ENCODE data around the gene POLDIP2. TPM values are rescaled to one million over a fixed set of nuclear protein-coding genes. Genes with fewer than 3 reads are reported as not detected.

The POLDIP2 gene
- total RNA-seq, 1 donor from 2014 or later: 82.2 TPM

GRCh38 chr17:28368306-28368831, 11.0 kb upstream of the POLDIP2 start:
- intact Hi-C loops (cut with DNase I): no loop called here
- Histone ChIP-seq H3K27ac (no peak overlapping the region), H3K4me1 (peaks cover 12% of the 10 kb centered on the region in 2 donors), H3K9me3 (no peaks in the 10 kb centered on the region), H3K36me3 (peaks cover 5 to 13% of the 10 kb centered on the region in 2 donors), H3K27me3 (no peaks in the 10 kb centered on the region), H3K4me3 (no peak overlapping the region)
- TF ChIP-seq CTCF (IDR thresholded peaks at IDR 0.05): no peak
- DNase-seq (ENCODE audit: low spot score in 2 of 2): no peak

- intact Hi-C loops (cut with DNase I): no loop called here
- Histone ChIP-seq H3K9me3 (no peaks in the 10 kb centered on the region), H3K4me1 (peaks cover 7 to 8% of the 10 kb centered on the region in 2 donors), H3K4me3 (no peak overlapping the region), H3K27me3 (no peaks in the 10 kb centered on the region), H3K27ac (no peak overlapping the region), H3K36me3 (peaks cover 11 to 19% of the 10 kb centered on the region in 2 donors)
- no peak for DNase-seq (ENCODE audit: low spot score in 2 of 2)
- TF ChIP-seq CTCF (IDR thresholded peaks at IDR 0.05): no peak
Observed at GRCh38 chr17:28367641-28368305, 10.4 kb upstream of the POLDIP2 start.

GRCh38 chr17:28366605-28367004, 9.3 kb upstream of the POLDIP2 start:
- no peaks in the 10 kb centered on the region for H3K9me3 ChIP-seq
- no peak overlapping the region for H3K27ac ChIP-seq
- peaks cover 22 to 31% of the 10 kb centered on the region in 2 donors for H3K36me3 ChIP-seq
- H3K27me3 ChIP-seq: no peaks in the 10 kb centered on the region
- peaks cover 0 to under 1% of the 10 kb centered on the region in 2 donors for H3K4me1 ChIP-seq
- TF ChIP-seq CTCF (IDR thresholded peaks at IDR 0.05): no peak
- no peak overlapping the region for H3K4me3 ChIP-seq
- DNase-seq (ENCODE audit: low spot score in 2 of 2): no peak
- intact Hi-C loops (cut with DNase I): no loop called here

GRCh38 chr17:28365487-28365886, 8.2 kb upstream of the POLDIP2 start:
- Histone ChIP-seq H3K4me1 (no peaks in the 10 kb centered on the region), H3K4me3 (no peak overlapping the region), H3K27ac (no peak overlapping the region), H3K9me3 (no peaks in the 10 kb centered on the region), H3K36me3 (peaks cover 33 to 42% of the 10 kb centered on the region in 2 donors), H3K27me3 (no peaks in the 10 kb centered on the region)
- no peak for TF ChIP-seq CTCF (IDR thresholded peaks at IDR 0.05)
- intact Hi-C loops (cut with DNase I): no loop called here
- no peak for DNase-seq (ENCODE audit: low spot score in 2 of 2)

DNA sequence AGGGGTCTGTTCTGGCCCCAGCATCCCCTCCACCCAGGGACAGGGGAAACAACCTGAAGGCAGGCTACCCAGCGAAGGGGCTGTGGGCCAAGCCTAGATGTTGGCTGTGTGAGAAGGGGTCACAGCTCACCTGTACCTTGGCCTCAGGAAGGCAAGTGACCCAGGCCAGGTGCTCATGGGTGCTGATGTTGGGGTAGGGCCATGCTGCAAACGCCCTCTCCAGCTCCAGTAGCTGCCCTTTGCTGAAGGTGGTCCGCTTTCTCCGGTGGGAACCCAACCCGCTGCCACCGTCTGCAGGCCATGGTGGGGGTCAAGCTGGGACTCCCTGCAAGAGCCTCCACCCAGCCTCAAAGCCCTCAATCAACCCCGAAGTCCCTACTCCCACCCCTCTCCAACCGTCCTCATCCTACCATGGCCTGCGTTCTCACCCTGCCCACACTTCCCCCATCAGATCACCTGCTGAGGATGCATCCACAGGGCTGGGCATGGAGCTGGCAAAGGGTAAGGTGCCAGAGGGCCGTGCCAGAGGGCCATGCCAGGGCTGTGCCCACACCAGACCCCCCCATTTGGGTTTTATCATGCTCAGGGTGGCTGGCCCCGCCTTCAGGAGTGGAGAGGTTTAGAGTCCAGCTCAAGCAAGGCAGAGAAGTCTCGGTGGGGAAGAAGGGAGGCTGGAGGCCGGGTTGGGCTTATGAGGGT, 7.5 kb upstream of the POLDIP2 start, which contains the start of gene SEBOX:
TSS of gene SEBOX (minus strand) at position 535 of the 699 bp plus-strand sequence. CDS start at position 487, 48 bp downstream.
- no peak for TF ChIP-seq CTCF (IDR thresholded peaks at IDR 0.05)
- Histone ChIP-seq H3K4me3 (no peak within 1 kb of the TSS), H3K27ac (no peak within 1 kb of the TSS), H3K9me3 (no peaks in the 10 kb centered on the region), H3K36me3 (peaks cover 40 to 49% of the 10 kb centered on the region in 2 donors), H3K4me1 (no peaks in the 10 kb centered on the region), H3K27me3 (no peaks in the 10 kb centered on the region)
- DNase-seq (ENCODE audit: low spot score in 2 of 2): no peak
- intact Hi-C loops (cut with DNase I): no loop called here
